ENCODE data around the gene TMEM235. TPM values are rescaled to one million over a fixed set of nuclear protein-coding genes. Genes with fewer than 3 reads are reported as not detected.
A peak's percentile ranks its signal among the peaks of the same experiment; 100 is the strongest.

TMEM235 gene
- total RNA-seq, 1 donor from 2014 or later = not detected

- H3K36me3 ChIP-seq (ENCODE audit: control insufficient read depth, insufficient read depth, low read length) = no peaks in the 10 kb centered on the region
- H3K4me3 ChIP-seq (ENCODE audit: low read depth, low read length) = peak overlapping the region; percentile 91
- peaks cover 2% of the 10 kb centered on the region for H3K27me3 ChIP-seq (ENCODE audit: control insufficient read depth, insufficient read depth, low read length)
- peak; percentile 44 for DNase-seq (ENCODE audit: low read depth)
- no peak for TF ChIP-seq CTCF (IDR thresholded peaks at IDR 0.05; ENCODE audit: insufficient read depth, low read length, severe bottlenecking)
- no peak for FAIRE-seq
Measured at GRCh38 chr17:78253946-78254672, 22.7 kb downstream of the TMEM235 start.

GRCh38 chr17:78255029-78255656 lies 23.7 kb downstream of the TMEM235 start:
- peaks cover under 1% of the 10 kb centered on the region for H3K27me3 ChIP-seq (ENCODE audit: control insufficient read depth, insufficient read depth, low read length)
- H3K36me3 ChIP-seq (ENCODE audit: control insufficient read depth, insufficient read depth, low read length) = no peaks in the 10 kb centered on the region
- no peak for FAIRE-seq
- DNase-seq (ENCODE audit: low read depth) = no peak
- no peak overlapping the region for H3K4me3 ChIP-seq (ENCODE audit: low read depth, low read length)
- TF ChIP-seq CTCF (IDR thresholded peaks at IDR 0.05; ENCODE audit: insufficient read depth, low read length, severe bottlenecking) = no peak

- FAIRE-seq = no peak
- no peaks in the 10 kb centered on the region for H3K27me3 ChIP-seq (ENCODE audit: control insufficient read depth, insufficient read depth, low read length)
- no peaks in the 10 kb centered on the region for H3K36me3 ChIP-seq (ENCODE audit: control insufficient read depth, insufficient read depth, low read length)
- DNase-seq (ENCODE audit: low read depth) = no peak
- no peak for TF ChIP-seq CTCF (IDR thresholded peaks at IDR 0.05; ENCODE audit: insufficient read depth, low read length, severe bottlenecking)
- no peak overlapping the region for H3K4me3 ChIP-seq (ENCODE audit: low read depth, low read length)
Measured at GRCh38 chr17:78255953-78256706, 24.7 kb downstream of the TMEM235 start.

GRCh38 chr17:78256707-78257591 lies 25.5 kb downstream of the TMEM235 start:
- H3K27me3 ChIP-seq (ENCODE audit: control insufficient read depth, insufficient read depth, low read length) = no peaks in the 10 kb centered on the region
- TF ChIP-seq CTCF (IDR thresholded peaks at IDR 0.05; ENCODE audit: insufficient read depth, low read length, severe bottlenecking) = no peak
- DNase-seq (ENCODE audit: low read depth) (no peak), FAIRE-seq (no peak)
- H3K36me3 ChIP-seq (ENCODE audit: control insufficient read depth, insufficient read depth, low read length) = no peaks in the 10 kb centered on the region
- H3K4me3 ChIP-seq (ENCODE audit: low read depth, low read length) = no peak overlapping the region

- no peaks in the 10 kb centered on the region for H3K27me3 ChIP-seq (ENCODE audit: control insufficient read depth, insufficient read depth, low read length)
- H3K36me3 ChIP-seq (ENCODE audit: control insufficient read depth, insufficient read depth, low read length) = no peaks in the 10 kb centered on the region
- no peak overlapping the region for H3K4me3 ChIP-seq (ENCODE audit: low read depth, low read length)
- FAIRE-seq = no peak
- no peak for TF ChIP-seq CTCF (IDR thresholded peaks at IDR 0.05; ENCODE audit: insufficient read depth, low read length, severe bottlenecking)
- DNase-seq (ENCODE audit: low read depth) = no peak
Measured at GRCh38 chr17:78257810-78258322, 26.4 kb downstream of the TMEM235 start.
